SU-DHL-6 (cell line): ENCODE results near the gene SPEN.

Source experiments
- CTCF ChIP-seq: fragments of 200-600 bp; sonication (generic); IDR thresholded peaks from one replicate; pipeline ENCODE4 v1.5.1; 2017; ENCODE audit warnings: antibody characterized with exemption, mild to moderate bottlenecking, low read length, moderate library complexity; ENCODE audit not compliant: insufficient read depth, poor library complexity, severe bottlenecking
- EZH2phosphoT487 ChIP-seq: fragments of 200-600 bp; sonication (generic), shearing (Covaris generic); conservative IDR thresholded peaks from 2 replicates; pipeline ENCODE4 v1.6.1; 2018; ENCODE audit warnings: mild to moderate bottlenecking, antibody characterized with exemption, low read length, moderate library complexity, mixed read lengths

- TF ChIP-seq CTCF (no peak), EZH2phosphoT487 (no peak)
These were observed 44.1 kb upstream of the SPEN start for GRCh38 chr1:15803380-15803779.
